Stimulated activated CD4-positive, alpha-beta T cell treated with anti-CD3 and anti-CD28 coated beads, Interleukin-12 subunit alpha, Interleukin-12 subunit beta, amount 100 ng/mL, for 48 hours (primary cell): ENCODE data around the gene SEH1L.
"Not testable (repeated sequence)": the region's sequence is repeated elsewhere in the genome, so short reads cannot be mapped to it uniquely, and the experiment has no call there.

Experiments used
- DNase-seq, 3 donors: peaks; one replicate each; pipeline ENCODE4 v3.0.0-alpha.2; 2020; ENCODE audit warnings: low read depth in 2 of 3, low spot score in 1 of 3

SEH1L gene

DNA sequence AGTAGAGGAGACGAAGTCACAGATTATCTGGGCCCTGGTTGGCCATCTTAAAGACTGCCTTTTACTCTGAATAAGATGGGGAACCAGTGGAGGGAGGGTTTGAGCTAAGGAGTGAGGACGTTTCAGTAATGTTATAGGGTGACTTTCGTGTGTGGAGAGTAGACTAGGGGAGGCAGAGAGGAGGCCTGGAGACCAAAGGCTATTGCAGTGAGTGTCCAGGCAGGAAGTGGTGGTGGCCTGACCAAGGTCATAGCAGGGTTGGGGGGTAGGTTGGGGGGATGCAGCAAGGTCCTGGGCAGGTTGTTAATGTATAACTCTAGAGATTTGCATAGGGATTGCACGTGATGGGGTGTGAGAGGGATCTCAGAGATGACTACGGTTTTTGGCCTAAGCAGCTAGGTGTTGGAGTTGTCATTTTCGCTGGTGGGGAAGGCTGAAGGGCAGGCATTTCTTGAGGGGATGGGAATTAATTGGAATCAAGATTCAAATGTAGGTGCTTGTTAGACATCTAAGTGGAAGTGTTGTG is 48.2 kb downstream of the SEH1L start:
- DNase-seq: no peak

DNA sequence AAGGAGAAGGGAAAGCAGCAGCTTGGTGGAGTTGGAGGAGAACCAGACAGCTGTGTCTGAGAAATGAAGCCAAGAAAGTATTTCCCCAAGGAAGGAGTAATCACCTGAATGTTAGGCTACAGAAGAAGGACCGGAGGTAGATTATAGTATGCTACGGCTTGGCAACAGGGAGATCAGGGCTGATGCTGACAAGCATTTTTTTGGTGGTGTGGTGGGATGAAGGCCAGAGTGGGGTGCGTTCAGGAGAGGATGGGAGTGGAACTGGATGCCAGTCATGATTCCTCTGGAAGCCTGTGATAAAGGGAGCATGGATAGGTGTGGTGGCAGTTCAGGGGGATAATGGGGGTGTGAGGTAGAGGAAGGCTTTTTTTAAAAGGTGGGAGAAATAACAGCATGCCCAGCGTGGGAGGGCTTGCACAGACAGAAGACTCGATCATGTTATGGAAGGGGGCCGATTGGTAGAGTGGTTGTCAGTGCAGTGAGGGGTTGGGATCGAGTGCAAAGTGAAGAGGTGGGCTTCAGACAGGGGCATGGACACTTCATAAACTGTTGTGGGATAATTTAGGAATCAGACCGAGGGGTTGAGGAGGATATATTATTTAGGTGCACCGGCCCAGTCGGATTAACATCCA is 49.0 kb downstream of the SEH1L start:
- no peak for DNase-seq

DNA sequence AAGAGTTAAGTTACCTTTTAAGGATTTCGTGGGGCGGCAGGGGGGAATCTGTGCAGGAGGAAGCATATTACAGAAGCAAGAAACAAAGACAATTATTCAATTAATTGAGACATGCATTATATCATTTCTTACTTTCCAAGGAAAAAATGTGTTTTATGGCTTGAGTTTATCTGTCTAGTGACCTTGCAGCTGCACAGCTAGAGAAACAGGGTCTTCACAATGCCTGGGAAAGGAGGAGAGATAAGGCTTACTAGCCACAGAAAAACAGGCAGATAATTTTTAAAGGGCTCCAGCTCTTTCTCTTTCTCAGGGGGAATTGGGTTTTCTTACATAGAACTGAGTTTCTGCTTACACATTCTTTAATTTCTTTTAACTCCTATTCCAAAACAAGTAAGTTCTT is 49.5 kb downstream of the SEH1L start:
- not testable (repeated sequence) for DNase-seq

DNA sequence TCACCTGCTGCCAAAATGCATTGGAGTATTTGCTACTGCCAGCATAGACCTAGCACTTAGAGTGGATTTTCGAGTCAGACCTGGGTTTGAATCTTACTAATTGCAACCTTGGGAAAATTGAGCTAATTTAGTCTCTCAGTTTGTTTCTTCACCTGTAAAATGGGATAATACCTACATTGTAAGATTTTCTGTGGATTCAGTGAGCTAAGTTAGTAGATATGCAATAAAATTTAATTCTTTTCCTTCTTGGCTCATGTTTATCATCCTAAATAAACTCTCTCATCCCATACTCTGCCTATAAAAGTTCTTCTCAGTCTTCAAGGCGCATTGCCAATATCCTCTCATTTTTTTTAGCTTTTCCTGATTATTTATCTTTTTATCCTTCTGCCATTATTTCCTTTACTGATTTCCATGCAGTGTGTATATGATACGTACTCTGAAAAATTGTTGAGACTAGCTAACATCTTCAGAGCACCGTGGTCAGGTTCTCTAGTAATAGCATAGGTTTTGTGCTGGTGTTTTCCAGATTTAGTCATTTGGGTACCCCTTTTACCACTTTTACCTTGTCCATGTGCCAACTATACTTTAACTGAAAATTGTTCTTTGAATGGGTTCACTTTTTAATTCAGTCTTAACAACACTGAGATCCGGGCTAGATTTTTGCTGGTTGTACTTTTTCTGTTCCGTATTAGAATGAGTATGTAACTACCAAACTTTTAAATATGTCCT is 50.7 kb downstream of the SEH1L start:
- DNase-seq: no peak

DNA sequence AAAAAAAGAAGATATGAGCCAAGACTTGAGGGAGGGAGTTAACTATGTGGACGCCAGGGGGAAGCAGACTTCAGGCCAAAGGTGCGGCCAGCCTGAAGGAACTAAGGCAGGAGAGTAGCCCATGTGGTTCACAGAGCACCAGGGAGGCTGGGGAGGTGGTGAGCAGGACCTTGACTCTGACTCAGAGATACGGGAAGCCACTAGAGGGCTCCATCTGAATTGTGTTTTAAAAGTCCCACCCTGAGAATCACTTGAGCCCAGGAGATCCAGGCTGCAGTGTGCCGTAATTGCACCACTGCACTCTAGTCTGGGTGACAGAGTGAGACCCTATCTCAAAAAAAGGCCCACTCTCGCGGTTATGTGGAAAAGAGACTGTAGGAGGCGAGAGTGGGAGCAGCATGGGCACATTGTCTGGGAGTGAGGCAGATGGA is 55.7 kb downstream of the SEH1L start:
- DNase-seq: no peak

DNA sequence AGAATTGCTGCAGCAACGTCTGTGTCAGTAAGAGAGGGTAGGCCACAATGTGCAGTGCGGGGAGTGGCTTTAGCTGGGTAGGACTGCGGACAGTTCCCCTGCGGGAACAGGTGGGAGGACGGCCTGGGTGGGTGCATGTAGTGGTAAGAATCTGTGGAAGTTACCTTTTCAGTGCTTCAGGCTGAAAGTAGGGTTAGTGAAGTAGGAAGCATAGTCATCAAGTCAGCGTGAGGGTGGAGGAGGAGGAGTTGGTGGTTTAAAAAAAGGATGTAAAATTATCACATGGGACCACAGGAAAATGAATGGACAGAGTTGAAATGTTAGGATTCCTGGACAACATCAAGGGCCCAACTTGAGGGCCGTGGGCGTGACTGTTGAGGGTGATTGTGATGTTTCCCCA is 56.6 kb downstream of the SEH1L start:
- no peak for DNase-seq

DNA sequence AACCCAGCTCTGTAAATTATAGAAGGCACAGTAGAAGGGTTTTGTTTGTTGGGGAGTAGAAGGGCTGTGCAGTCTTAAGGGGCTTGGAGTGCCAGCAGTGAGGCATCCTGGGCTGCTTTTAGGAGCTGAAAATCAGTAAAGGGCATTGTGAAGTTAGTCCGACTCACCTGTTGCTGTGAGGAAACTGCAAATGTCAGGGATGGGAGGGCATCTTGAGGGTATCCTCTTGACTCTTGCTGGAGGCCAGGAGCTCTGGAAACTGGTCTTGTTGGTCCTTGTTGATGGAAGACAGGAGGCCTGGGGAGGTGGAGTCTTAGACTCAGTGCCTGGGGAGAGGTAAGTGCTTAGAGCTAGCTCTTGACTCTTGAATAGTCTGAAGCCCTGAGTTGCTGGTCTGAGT is 57.5 kb downstream of the SEH1L start:
- DNase-seq: no peak

DNA sequence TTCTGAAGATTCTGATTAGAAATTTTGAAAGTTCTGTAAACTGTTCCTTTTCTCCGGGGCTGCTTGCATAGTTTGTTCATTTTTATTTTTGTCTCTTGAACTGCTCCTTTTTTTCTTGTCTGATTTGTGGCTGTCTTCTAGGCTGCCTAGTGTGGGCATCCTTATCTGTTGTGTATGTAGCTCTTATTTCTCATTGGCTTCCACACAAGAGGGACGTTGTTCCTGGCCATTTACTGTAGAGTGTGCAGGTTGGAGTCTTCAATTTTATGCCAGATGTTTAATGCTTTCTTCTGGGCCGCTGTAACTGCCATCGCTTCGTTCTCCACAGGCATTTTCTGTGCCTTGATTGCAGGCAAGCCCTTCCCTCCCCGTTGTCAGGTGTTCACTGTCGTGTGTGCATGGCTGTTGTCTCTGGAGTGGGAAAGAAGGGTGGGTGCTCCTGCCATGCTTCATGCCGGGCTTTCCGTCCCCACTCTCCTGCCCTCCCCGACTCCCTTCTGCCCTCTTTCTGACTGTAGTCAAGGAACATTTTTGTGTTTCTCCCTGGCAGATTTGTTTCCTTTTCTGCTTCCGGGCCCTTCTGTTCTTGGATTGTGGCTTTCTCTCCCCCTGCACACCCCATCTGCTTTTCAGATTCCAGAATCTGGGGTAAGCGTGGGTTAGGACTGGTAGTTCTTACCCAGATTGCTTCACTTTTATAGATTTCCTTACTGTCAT is 58.9 kb downstream of the SEH1L start:
- no peak for DNase-seq

DNA sequence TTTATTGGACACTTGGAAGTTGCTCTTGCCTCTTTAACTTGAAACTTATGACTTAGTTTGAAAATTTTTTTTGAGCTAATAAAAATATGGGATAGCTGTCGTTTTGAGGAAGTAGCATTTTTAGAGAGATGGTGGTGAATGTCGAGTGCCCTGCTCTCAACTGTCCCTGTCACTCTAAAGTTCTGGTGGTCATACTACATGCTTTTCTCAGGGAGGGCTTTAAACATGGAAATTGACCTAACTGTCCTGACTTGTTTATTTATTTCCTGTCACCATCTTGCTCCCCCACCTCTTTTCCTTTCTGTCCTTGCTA is 59.4 kb downstream of the SEH1L start:
- no peak for DNase-seq

DNA sequence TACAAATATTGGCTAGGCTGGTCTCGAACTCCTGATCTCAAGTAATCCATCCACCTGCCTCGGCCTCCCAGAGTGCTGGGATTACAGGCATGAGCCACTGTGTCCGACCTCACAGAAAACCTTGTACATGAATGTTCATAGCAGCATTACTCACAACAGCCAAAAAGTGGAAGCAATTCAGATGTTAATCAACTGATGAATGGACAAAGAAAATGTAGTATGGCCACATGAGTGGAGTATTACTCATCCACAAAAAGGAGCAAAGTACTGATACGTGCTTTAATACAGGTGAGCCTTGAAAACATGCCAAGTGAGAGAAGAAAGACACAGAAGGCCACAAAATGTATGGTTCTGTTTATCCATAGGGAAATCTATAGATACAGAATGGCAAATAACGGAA is 63.9 kb downstream of the SEH1L start:
- no peak for DNase-seq

DNA sequence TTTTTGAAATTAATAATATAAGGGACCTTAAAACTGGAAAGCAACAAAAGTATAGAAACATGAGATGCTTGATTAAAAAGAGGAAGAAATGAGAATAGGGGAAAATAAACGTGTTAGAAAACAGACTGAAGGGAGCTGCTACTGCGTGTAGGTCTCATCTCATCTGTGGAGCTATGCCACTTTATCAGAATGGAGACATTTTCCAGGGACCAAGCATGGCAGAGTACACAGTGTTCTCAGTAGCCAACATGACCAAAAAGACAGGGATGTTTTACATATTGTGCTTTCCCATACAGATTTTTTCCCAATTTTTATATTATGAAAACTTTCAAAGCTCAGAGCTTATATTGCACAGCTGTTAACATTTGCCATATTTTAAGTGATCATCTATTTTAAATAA is 66.4 kb downstream of the SEH1L start:
- DNase-seq: no peak

DNA sequence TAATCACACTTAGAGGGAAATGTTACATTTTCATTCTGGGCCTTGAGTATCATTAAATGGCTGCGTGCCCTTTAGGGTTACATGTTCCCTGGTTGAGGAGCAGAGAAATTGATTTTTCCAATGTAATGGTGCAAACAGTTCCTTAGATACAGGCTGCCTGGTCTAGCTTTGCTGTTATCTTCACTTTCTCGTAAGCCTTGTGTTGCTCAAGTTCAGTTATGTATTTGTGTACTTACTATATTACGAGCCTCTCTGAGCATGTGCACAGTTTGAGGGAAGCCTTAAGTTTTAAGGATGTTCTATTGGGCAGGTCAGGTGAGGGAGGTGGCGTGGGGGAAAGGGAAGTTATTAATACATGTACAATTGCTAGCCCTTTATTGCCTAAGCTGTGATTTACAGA is 67.0 kb downstream of the SEH1L start:
- DNase-seq: no peak

DNA sequence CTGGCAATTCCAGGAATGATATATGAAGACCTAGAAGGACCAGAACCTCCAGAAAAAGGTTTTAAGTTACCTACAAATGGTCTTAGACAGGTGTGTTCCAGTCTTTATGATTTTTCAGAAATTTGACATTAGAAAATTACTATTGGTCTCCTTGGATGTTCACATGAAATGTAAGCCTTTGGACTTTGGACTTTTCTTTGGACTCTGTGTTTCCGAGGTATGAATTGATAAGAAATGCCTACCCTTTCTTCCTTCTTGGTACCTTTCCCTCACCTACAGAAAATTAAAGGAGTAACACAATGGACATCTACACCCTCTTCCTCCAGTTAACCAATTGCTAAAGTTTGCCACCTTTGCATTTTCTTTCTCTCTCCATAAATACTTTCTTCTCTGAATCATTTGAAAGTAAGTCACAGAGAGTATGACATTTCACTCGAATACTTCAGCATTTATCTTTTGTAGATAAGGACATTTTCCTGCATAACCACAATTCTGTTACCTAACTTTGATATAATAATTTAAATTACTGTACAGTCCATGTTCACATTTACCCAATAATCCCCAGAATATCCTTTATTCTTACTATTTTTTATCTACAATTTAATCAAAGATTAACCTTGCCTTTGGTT is 69.5 kb downstream of the SEH1L start:
- no peak for DNase-seq

DNA sequence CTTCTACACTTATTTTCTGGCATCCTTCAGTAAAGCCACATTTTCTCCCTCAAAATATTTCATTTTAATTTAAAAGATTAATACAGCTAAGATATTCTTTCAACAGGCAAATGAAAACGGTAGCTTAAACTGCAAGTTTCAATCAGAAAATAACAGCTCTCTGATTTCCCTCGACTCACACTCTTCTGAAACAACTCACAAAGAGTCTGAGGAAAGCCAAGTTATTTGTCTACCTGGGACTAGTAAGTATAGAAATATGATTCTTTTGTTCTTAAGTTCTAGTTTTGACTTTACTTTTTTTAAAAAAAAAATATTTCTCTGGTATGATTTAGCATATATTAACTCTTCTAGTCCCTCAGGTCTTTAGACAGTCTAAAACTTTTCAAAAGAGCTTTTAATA is 70.6 kb downstream of the SEH1L start:
- DNase-seq: no peak

DNA sequence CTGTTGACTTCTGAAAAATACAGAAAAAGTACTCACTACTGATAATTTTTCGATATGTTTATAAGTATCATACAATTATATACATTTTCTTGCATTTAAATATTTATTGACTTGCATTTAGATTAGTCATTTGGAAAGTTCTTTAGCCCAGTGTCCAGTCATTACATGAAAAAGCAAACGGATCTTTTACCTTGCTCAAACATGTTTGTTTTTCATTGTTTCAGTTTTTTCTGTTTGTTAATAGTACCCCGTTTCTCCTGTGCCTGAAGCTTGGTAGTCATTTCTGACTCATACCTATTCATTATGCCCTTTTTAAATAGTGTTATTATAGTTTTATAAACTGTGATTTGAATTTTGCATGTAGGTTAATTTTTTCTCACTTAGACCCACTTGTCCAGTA is 71.5 kb downstream of the SEH1L start:
- DNase-seq: no peak

DNA sequence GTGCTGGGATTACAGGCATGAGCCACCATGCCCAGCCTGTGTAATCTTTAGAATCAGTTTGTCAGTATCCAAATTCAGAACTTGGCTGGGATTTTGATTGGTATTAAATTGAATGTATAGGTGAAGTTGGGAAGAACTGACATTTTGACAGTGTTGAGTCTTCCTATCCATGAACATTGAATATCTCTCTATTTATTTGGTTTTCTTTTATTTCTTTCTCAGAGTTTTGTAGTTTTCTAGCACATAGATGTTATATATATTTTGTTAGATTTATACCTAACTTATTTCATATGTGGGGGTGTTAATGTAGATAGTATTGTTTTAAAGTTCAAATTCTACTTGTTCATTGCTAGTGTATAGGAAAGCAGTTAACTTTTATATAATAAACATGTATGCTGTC is 74.8 kb downstream of the SEH1L start:
- no peak for DNase-seq

DNA sequence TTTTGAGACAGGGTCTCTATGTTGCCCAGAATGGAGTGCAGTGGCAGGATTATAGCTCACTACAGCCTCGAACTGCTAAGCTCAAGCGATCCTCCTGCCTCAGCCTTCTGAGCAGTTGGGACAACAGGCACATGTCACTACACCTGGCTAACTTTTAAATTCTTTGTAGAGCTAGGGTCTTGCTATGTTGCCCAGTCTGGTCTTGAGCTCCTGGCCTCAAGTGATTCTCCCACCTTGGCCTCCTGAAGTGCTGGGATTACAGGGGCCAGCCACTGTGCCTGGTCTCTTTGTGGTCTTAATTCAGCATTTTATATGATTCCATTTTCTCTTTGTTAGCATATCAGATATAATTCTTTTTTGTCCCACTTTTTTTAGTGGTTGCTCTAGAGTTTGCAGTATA is 77.4 kb downstream of the SEH1L start:
- no peak for DNase-seq

DNA sequence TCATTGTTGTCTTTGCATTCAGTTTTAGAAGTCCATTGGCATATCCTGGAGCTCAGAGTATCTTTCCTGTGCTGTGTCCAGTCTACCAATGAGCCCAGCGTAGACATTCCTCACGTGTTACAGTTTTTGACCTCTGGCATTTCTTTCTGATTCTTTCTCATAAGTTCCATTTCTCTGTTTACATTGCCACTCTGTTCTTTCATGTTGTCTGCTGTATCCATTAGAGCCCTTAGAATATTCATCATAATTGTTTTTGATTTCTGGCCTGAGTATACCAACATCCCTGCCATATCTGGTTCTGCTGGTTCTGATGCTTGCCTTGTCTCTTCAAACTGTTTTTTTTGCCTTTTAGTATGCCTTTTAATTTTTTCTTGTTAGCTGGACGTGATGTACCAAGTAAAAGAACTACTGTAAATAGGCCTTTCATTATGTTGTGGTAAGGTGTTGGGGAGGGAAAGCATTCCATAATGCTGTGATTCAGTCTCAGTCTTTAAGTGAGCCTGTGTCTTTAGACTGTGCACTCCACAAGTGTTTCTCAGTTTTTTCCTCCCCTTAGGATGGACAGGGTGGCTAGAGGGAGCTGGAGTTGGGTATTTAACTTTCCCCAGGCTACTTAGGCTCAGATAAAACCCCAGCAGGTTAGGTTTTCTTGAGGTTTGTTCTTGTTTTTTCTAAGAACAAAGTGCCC is 78.9 kb downstream of the SEH1L start:
- no peak for DNase-seq

DNA sequence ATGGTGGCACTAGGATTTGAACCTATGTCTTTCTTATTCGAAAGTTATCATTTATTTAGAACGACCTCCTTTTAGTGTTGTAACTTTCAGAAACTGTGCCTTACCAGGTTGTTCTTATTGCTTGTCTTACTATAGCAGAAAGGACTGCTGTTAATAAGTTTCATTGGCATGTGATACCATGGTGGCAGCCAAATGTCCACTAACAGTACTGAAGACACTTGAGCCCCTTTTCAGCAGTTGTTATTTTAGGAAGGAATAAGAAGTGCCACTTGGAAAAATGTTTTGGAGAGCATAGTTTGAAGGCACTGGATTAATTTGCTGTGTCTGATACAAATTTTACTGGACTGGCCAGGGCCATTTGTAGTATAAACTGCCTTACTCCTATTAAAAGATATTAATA is 81.1 kb downstream of the SEH1L start:
- no peak for DNase-seq

DNA sequence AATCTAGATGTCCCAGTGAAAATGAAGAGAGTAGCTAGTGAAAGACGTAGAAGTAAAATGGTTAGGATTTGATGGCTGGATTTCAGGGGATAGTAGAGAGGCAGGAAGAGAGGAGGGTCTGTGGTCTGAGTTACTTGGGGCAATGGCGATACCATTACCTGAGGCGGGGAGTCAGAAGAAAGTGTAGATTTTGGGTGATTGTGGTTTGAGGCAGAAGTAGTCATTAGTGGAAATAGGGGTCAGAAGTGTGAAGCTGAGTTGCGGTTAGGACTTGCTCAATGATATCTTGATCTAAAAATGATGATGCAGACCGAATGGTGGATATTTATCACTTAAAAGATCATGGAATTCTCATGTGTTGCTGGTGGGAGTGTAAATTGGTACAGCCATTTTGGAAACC is 84.4 kb downstream of the SEH1L start:
- DNase-seq: no peak

DNA sequence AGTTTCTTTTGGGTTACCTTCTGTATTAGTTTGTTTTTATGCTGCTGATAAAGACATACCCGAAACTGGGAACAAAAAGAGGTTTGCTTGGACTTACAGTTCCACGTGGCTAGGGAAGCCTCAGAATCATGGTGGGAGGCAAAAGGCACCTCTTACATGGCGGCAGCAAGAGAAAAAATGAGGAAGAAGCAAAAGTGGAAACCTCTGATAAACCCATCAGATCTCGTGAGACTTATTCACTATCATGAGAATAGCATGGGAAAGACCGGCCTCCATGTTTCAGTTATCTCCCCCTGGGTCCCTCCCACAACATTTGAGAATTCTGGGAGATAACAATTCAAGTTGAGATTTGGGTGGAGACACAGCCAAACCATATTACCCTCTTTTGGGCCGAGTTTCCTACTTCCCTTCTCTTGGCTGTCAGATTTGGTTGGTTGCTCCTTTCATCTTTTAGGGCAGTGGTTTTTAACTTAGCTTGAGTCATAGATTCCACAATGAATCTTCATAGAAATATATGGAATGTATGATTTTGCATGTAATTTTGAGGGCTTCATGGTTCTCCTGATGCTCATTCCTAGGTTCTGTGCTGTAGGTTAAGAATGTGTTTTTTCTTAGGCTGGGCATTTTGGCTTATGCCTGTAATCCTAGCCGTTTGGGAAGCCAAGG is 87.6 kb downstream of the SEH1L start:
- DNase-seq: no peak
